ENCODE measurements around the gene KANSL2. TPM values are rescaled to one million over a fixed set of nuclear protein-coding genes. Genes with fewer than 3 reads are reported as not detected.
A peak's percentile ranks its signal among the peaks of the same experiment; 100 is the strongest.

Gene KANSL2
- polyA plus RNA-seq, 4 donors = 44.9 to 58.1 (median 51.0) TPM

DNA sequence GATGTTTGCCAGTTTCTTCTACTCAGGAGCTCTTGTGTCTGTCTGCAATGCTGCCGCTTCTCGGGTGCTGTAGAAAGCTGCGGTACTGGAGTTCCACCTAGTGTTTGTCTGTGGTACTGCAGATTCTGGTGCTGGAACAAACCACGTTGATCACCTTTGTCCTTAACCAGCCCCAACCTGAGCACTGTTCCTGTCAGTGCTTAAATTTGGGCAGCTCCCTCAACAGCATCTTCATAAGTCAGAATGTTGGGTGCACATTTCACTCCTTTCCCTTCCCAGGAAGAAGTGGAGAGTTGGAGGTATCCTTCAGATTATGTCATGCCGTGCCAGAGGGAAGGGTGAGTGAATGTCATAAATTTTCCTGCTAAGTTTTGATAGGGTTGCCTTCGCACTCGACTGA lies 63.5 kb downstream of the KANSL2 start:
- peak; percentile 59 to 68 (median 64) for DNase-seq (ENCODE audit: low read depth in 4 of 4, low spot score in 3 of 4)

DNA sequence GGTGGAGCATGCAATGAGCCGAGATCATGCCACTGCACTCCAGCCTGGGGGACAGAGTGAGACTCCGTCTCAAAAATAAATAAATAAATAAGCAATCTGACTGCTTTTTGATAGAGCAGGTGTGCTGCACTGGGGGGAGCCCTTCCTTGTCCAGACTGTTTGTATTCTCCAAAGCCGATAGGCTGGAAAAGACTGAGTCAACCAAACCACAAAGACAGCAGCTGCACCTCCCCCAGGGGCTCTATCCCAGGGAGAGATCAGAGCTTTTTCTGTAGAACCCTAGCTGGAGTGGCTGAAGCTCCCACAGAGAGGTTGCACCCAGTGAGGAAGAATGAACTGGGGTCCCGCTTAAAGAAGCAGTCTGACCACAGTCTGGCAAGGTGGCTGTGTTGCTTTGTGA lies 66.4 kb downstream of the KANSL2 start:
- DNase-seq (ENCODE audit: low read depth in 4 of 4, low spot score in 3 of 4) = no peak

DNA sequence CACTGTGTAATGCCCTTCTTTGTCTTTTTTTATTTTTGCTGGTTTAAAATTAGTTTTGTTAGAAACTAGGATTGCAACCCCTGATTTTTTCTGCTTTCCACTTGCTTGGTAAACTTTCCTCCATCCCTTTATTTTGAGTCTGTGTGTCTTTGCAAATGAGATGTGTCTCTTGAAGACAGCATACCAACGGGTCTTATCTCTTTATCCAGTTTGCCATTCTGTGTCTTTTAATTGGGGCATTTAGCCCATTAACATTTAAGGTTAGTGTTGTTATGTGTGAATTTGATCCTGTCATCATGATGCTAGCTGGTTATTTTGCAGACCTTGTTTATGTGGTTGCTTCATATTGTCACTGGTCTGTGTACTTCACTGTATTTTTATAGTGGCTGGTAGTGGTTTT lies 68.7 kb downstream of the KANSL2 start:
- no peak for DNase-seq (ENCODE audit: low read depth in 4 of 4, low spot score in 3 of 4)

Other genes with a start within 250 kb of the KANSL2 start
- gene ANP32D, start 209.7 kb downstream of the KANSL2 start, polyA plus RNA-seq (ENCODE audit: insufficient read length in 4 of 4) = under 1 TPM in 3 of 4 donors, not detected in 1; 0.18 to 0.31 (median 0.20) TPM
- gene C12orf54, start 199.7 kb downstream of the KANSL2 start, polyA plus RNA-seq (ENCODE audit: insufficient read length in 4 of 4) = under 1 TPM in 3 of 4 donors, not detected in 1; 0.49 to 0.77 (median 0.50) TPM
- gene OR8S1, start 156.6 kb downstream of the KANSL2 start, polyA plus RNA-seq (ENCODE audit: insufficient read length in 4 of 4) = not detected
- gene LALBA, start 112.2 kb downstream of the KANSL2 start, polyA plus RNA-seq (ENCODE audit: insufficient read length in 4 of 4) = not detected
- 10 to 100 TPM; 26.1 to 33.4 (median 30.9) TPM for gene CCNT1, start 34.5 kb upstream of the KANSL2 start, polyA plus RNA-seq (ENCODE audit: insufficient read length in 4 of 4)
- 10 to 100 TPM; 82.0 to 98.3 (median 84.1) TPM for gene ADCY6, start 106.9 kb upstream of the KANSL2 start, polyA plus RNA-seq (ENCODE audit: insufficient read length in 4 of 4)
- gene CACNB3, start 136.3 kb upstream of the KANSL2 start, polyA plus RNA-seq (ENCODE audit: insufficient read length in 4 of 4) = 10 to 100 TPM; 47.6 to 55.1 (median 50.7) TPM
- gene DDX23, start 169.9 kb upstream of the KANSL2 start, polyA plus RNA-seq (ENCODE audit: insufficient read length in 4 of 4) = 100 to 1,000 TPM in 1 of 4 donors, 10 to 100 TPM in 3; 89.1 to 104 (median 96.5) TPM
- 1 to 10 TPM; 2.6 to 4.2 (median 3.6) TPM for gene RND1, start 183.6 kb upstream of the KANSL2 start, polyA plus RNA-seq (ENCODE audit: insufficient read length in 4 of 4)
- gene FKBP11, start 243.3 kb upstream of the KANSL2 start, polyA plus RNA-seq (ENCODE audit: insufficient read length in 4 of 4) = 10 to 100 TPM in 3 of 4 donors, 1 to 10 TPM in 1; 9.0 to 15.3 (median 12.9) TPM